ENCODE data around the gene CYTH2.

CYTH2 gene

GRCh38 chr19:48510421-48511268 is 41.5 kb downstream of the CYTH2 start:
- peak overlapping the region; percentile 37 for H3K4me3 ChIP-seq (ENCODE audit: low read length)
- TF ChIP-seq CTCF (conservative IDR thresholded peaks at IDR 0.05; ENCODE audit: low read depth, low read length): no peak
- DNase-seq (ENCODE audit: low read depth): no peak

GRCh38 chr19:48511321-48511731 is 42.2 kb downstream of the CYTH2 start:
- DNase-seq (ENCODE audit: low read depth): no peak
- TF ChIP-seq CTCF (conservative IDR thresholded peaks at IDR 0.05; ENCODE audit: low read depth, low read length): no peak
- peak overlapping the region; percentile 37 for H3K4me3 ChIP-seq (ENCODE audit: low read length)

- H3K4me3 ChIP-seq (ENCODE audit: low read length): peak within 1 kb of the TSS; percentile 37
- TF ChIP-seq CTCF (conservative IDR thresholded peaks at IDR 0.05; ENCODE audit: low read depth, low read length): no peak
- no peak for DNase-seq (ENCODE audit: low read depth)
Measured at GRCh38 chr19:48511800-48512503, 42.8 kb downstream of the CYTH2 start, which contains the start of gene LMTK3. LMTK3 (minus strand) TSS chr19:48511835; CDS start chr19:48511576, 259 bp downstream.

GRCh38 chr19:48512504-48513288 is 43.5 kb downstream of the CYTH2 start:
- H3K4me3 ChIP-seq (ENCODE audit: low read length): peak overlapping the region; percentile 67
- no peak for TF ChIP-seq CTCF (conservative IDR thresholded peaks at IDR 0.05; ENCODE audit: low read depth, low read length)
- no peak for DNase-seq (ENCODE audit: low read depth)

GRCh38 chr19:48513289-48514122 is 44.3 kb downstream of the CYTH2 start:
- no peak for TF ChIP-seq CTCF (conservative IDR thresholded peaks at IDR 0.05; ENCODE audit: low read depth, low read length)
- peak overlapping the region; percentile 67 for H3K4me3 ChIP-seq (ENCODE audit: low read length)
- no peak for DNase-seq (ENCODE audit: low read depth)

- H3K4me3 ChIP-seq (ENCODE audit: low read length): peak overlapping the region; percentile 67
- TF ChIP-seq CTCF (conservative IDR thresholded peaks at IDR 0.05; ENCODE audit: low read depth, low read length): no peak
- no peak for DNase-seq (ENCODE audit: low read depth)
Measured at GRCh38 chr19:48514123-48514458, 44.9 kb downstream of the CYTH2 start.
